UCSD-AML1 (cell line): ENCODE results near the gene TOX3.

Experiments
- DNase-seq: peaks from one replicate; lab custom pipeline; 2025; ENCODE audit not compliant: unreplicated experiment; lab: John Stamatoyannopoulos, UW

The TOX3 gene

GRCh38 chr16:52539191-52539590 is 7.8 kb downstream of the TOX3 start:
- no peak for DNase-seq

GRCh38 chr16:52538511-52538910 is 8.4 kb downstream of the TOX3 start:
- DNase-seq: no peak

- no peak for DNase-seq
These were observed 9.4 kb downstream of the TOX3 start for GRCh38 chr16:52537516-52537915.

- no peak for DNase-seq
These were observed 11.9 kb downstream of the TOX3 start for GRCh38 chr16:52535076-52535475.

- no peak for DNase-seq
These were observed 13.6 kb downstream of the TOX3 start for GRCh38 chr16:52533296-52533695.

GRCh38 chr16:52532384-52532783 is 14.6 kb downstream of the TOX3 start:
- no peak for DNase-seq

GRCh38 chr16:52529226-52529625 is 17.7 kb downstream of the TOX3 start:
- DNase-seq: no peak

- DNase-seq: no peak
These were observed 18.4 kb downstream of the TOX3 start for GRCh38 chr16:52528393-52529065.

- no peak for DNase-seq
These were observed 20.1 kb downstream of the TOX3 start for GRCh38 chr16:52526830-52527229.

GRCh38 chr16:52526116-52526828 is 20.7 kb downstream of the TOX3 start:
- DNase-seq: no peak

- DNase-seq: no peak
These were observed 25.4 kb downstream of the TOX3 start for GRCh38 chr16:52521570-52521969.

GRCh38 chr16:52518884-52519283 is 28.1 kb downstream of the TOX3 start:
- DNase-seq: no peak

- no peak for DNase-seq
These were observed 31.8 kb downstream of the TOX3 start for GRCh38 chr16:52515068-52515671.

GRCh38 chr16:52512297-52512987 is 34.5 kb downstream of the TOX3 start:
- DNase-seq: no peak

- no peak for DNase-seq
These were observed 45.2 kb downstream of the TOX3 start for GRCh38 chr16:52501746-52502145.

- DNase-seq: no peak
These were observed 46.0 kb downstream of the TOX3 start for GRCh38 chr16:52500963-52501362.

- DNase-seq: no peak
These were observed 47.9 kb downstream of the TOX3 start for GRCh38 chr16:52499060-52499440.

GRCh38 chr16:52498328-52499059 is 48.4 kb downstream of the TOX3 start:
- no peak for DNase-seq

- no peak for DNase-seq
These were observed 49.7 kb downstream of the TOX3 start for GRCh38 chr16:52497067-52497816.
